ENCODE measurements around the gene ABCA4. TPM values are rescaled to one million over a fixed set of nuclear protein-coding genes. Genes with fewer than 3 reads are reported as not detected.

Gene ABCA4
- total RNA-seq, 1 experiment from 2014 or later = 0.22 TPM

DNA sequence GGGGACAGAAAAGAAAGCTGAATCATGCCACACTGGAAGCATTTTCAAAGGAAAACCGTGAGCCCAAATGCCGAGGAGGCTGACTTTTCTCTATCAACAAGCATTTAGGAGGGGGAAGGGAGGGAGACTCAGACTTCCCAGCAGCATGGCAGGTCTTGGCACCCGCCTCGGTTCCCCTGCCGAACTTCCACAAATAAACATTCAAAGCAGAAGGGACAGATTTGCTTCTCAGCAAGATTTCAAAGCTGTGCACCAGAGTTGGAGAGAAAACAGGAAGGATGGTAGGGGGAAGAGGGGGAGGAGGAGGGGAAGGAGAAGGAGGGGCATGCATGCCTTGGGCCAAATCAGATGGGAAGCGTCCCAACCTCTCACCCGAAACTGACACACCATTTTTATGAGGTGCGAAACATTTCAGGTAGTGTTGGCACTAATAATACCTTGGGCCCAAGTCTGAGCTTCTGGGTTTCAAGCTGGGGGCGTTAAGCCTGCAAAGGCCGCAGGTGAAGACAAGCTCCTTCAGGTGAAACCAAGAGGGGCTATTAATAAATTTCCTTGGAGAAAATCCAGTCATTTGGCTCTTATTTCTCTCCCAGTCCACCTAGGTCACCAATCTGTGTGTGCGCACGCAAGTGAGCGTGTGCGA lies 26.4 kb downstream of the ABCA4 start:
- TF ChIP-seq FOSL1 (IDR thresholded peaks at IDR 0.05; ENCODE audit: low read depth) (no peak), SIN3A (IDR thresholded peaks at IDR 0.05; ENCODE audit: low read depth) (no peak), MAX (IDR thresholded peaks at IDR 0.05) (no peak), POLR2A (IDR thresholded peaks at IDR 0.05; ENCODE audit: borderline replicate concordance, extremely low read depth, insufficient read depth, insufficient read length) (no peak), ZBTB33 (IDR thresholded peaks at IDR 0.05; ENCODE audit: extremely low read depth, insufficient replicate concordance, low read length) (no peak), CTCF (IDR thresholded peaks at IDR 0.05 in 2 of 3, conservative IDR thresholded peaks at IDR 0.05 in 1 of 3; ENCODE audit: borderline replicate concordance in 1 of 3, insufficient read depth in 1 of 3, low read depth in 2 of 3, low read length in 2 of 3) (no peak), EZH2 (IDR thresholded peaks at IDR 0.05) (no peak)
- TF ChIP-seq, protein P1, sequence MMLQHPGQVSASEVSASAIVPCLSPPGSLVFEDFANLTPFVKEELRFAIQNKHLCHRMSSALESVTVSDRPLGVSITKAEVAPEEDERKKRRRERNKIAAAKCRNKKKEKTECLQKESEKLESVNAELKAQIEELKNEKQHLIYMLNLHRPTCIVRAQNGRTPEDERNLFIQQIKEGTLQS (IDR thresholded peaks at IDR 0.05) = no peak
- Histone ChIP-seq H3K9me3 (ENCODE audit: control insufficient read depth in 1 of 2, insufficient read depth in 1 of 2, low read depth in 1 of 2, low read length in 2 of 2) (no peaks in the 10 kb centered on the region), H3K36me3 (ENCODE audit: control insufficient read depth in 1 of 2, insufficient read depth in 2 of 2, low read length in 2 of 2) (no peaks in the 10 kb centered on the region), H3K4me2 (ENCODE audit: low read length) (no peak overlapping the region; the same call in 1 of the 2 replicates), H3K9me2 (ENCODE audit: insufficient read depth) (no peaks in the 10 kb centered on the region), H4K20me1 (ENCODE audit: insufficient read depth) (no peaks in the 10 kb centered on the region), H3K27me3 (ENCODE audit: insufficient read depth, low read length) (no peaks in the 10 kb centered on the region), H3K9ac (ENCODE audit: low read length) (no peak overlapping the region), H2AFZ (ENCODE audit: low read depth, low read length, poor library complexity, severe bottlenecking) (no peak overlapping the region), H3K79me2 (ENCODE audit: insufficient read depth, low read length) (no peaks in the 10 kb centered on the region), H3K4me3 (replicated peaks in 1 of 2; ENCODE audit: low read depth in 1 of 2, low read length in 2 of 2) (no peak overlapping the region), H3K4me1 (ENCODE audit: control insufficient read depth in 1 of 2, insufficient read depth in 2 of 2, low read length in 2 of 2) (peaks cover 0 to 9% of the 10 kb centered on the region in 2 experiments; a peak in 2 of 4 replicates), H3K27ac (ENCODE audit: low read depth, low read length) (no peak overlapping the region)
- BruUV-seq (replicated peaks) = no TSS peak
- ChIA-PET CTCF (no interaction called here), POLR2A (no interaction called here), RAD21 (ENCODE audit: low non-redundant PET in 1 of 2, low total read pairs in 2 of 2, uncharacterized antibody in 2 of 2, unreplicated experiment in 2 of 2) (no interaction called here)
- no peak for ATAC-seq
- intact Hi-C loops (cut with micrococcal nuclease) = no loop called here
- no peak for DNase-seq (ENCODE audit: low read depth, low spot score)
